Right ventricle myocardium superior (tissue), 1 donor: ENCODE results near the gene LEAP2. TPM values are rescaled to one million over a fixed set of nuclear protein-coding genes. Genes with fewer than 3 reads are reported as not detected.
A peak's percentile ranks its signal among the peaks of the same experiment; 100 is the strongest.

Experiments
- ATAC-seq: fragments of 200-7000 bp; cut with Tn5 transposase; one replicate; pipeline ENCODE4 v1.9.1; 2020; ENCODE audit warnings: mild to moderate bottlenecking; ENCODE audit not compliant: poor library complexity
- DNase-seq: peaks from one replicate; pipeline ENCODE4 v3.0.0-alpha.2; 2020
- intact Hi-C: fragments of 100-400 bp; cut with DNase I; formaldehyde crosslinking; loops from one replicate; pipeline ENCODE4 v1.11.2; 2022
- long read RNA-seq: library from polyadenylated mRNA; unstranded; transcript quantifications from one replicate; pipeline ENCODE4 v2.0.0, GENCODE V29; 2021
- total RNA-seq: library from RNA; stranded (reverse); fragmentation: NEBNext Ultra II Directional; extraction: Animal tissue kit (Norgen Biotek cat#: 25700); gene quantifications from one replicate; pipeline ENCODE4 v1.2.1, GENCODE V29; 2021
- donor health status: DM: no; HTN: yes; CAD: no; lungs with severe emphysema.

Gene LEAP2
- total RNA-seq = 1.0 TPM
- long read RNA-seq = 0 reads

- ATAC-seq (peak; percentile 42), DNase-seq (no peak)
- intact Hi-C loops = no loop called here
Observed at GRCh38 chr5:132873119-132873929, at the start of gene LEAP2. Gene LEAP2 (plus strand): TSS chr5:132873668. CDS start chr5:132873695, 27 bp downstream.

GRCh38 chr5:132824426-132824825 is 49.0 kb upstream of the LEAP2 start:
- ATAC-seq (no peak), DNase-seq (no peak)
- intact Hi-C loops = loop anchor here (10.0 kb wide), 1 partner anchor 320 kb away; no protein-coding TSS in a partner anchor

GRCh38 chr5:132825033-132825833 is 48.2 kb upstream of the LEAP2 start:
- intact Hi-C loops = loop anchor here (10.0 kb wide), 1 partner anchor 320 kb away; no protein-coding TSS in a partner anchor
- DNase-seq = no peak
- no peak for ATAC-seq

GRCh38 chr5:132825834-132826391 is 47.6 kb upstream of the LEAP2 start:
- intact Hi-C loops = loop anchor here (10.0 kb wide), 1 partner anchor 321 kb away; no protein-coding TSS in a partner anchor
- no peak for DNase-seq

GRCh38 chr5:132826424-132827082 is 46.9 kb upstream of the LEAP2 start:
- intact Hi-C loops = loop anchor here (10.0 kb wide), 1 partner anchor 322 kb away; no protein-coding TSS in a partner anchor
- DNase-seq (no peak), ATAC-seq (no peak)

More at GRCh38 chr5:132825834-132826391, 47.6 kb upstream of the LEAP2 start:
- ATAC-seq = no peak

- intact Hi-C loops = loop anchor here (10.0 kb wide), 1 partner anchor 323 kb away; no protein-coding TSS in a partner anchor
- DNase-seq (no peak), ATAC-seq (no peak)
Observed at GRCh38 chr5:132827943-132828673, 45.4 kb upstream of the LEAP2 start.

GRCh38 chr5:132828846-132829494 is 44.5 kb upstream of the LEAP2 start:
- ATAC-seq = no peak

GRCh38 chr5:132829742-132830435 is 43.6 kb upstream of the LEAP2 start:
- intact Hi-C loops = loop anchor here (5.0 to 10.0 kb wide), 2 partner anchors 52 to 325 kb away; no protein-coding TSS in a partner anchor
- DNase-seq (peak; percentile 88), ATAC-seq (peak; percentile 96)

More at GRCh38 chr5:132828846-132829494, 44.5 kb upstream of the LEAP2 start:
- no peak for DNase-seq
- intact Hi-C loops = loop anchor here (10.0 kb wide), 1 partner anchor 324 kb away; no protein-coding TSS in a partner anchor

GRCh38 chr5:132830436-132831094 is 42.9 kb upstream of the LEAP2 start, which contains the start of gene SHROOM1:
Gene SHROOM1 (minus strand): TSS chr5:132830647. CDS start chr5:132826140, 4,507 bp downstream.
- ATAC-seq (peak; percentile 78), DNase-seq (peak; percentile 81)
- intact Hi-C loops = loop anchor here (5.0 kb wide), 1 partner anchor 52 kb away; no protein-coding TSS in a partner anchor

- DNase-seq = no peak
- no peak for ATAC-seq
- intact Hi-C loops = loop anchor here (5.0 kb wide), 1 partner anchor 51 kb away; no protein-coding TSS in a partner anchor
Observed at GRCh38 chr5:132831095-132831860, 42.2 kb upstream of the LEAP2 start.

GRCh38 chr5:132832612-132833011 is 40.9 kb upstream of the LEAP2 start:
- ATAC-seq = no peak

GRCh38 chr5:132834057-132834456 is 39.4 kb upstream of the LEAP2 start:
- DNase-seq (no peak), ATAC-seq (no peak)
- intact Hi-C loops = loop anchor here (5.0 kb wide), 1 partner anchor 48 kb away; no protein-coding TSS in a partner anchor

More at GRCh38 chr5:132832612-132833011, 40.9 kb upstream of the LEAP2 start:
- no peak for DNase-seq
- intact Hi-C loops = loop anchor here (5.0 kb wide), 1 partner anchor 50 kb away; no protein-coding TSS in a partner anchor

- intact Hi-C loops = no loop called here
- ATAC-seq (no peak), DNase-seq (no peak)
Observed at GRCh38 chr5:132836852-132837251, 36.6 kb upstream of the LEAP2 start.

- no peak for ATAC-seq
- DNase-seq = no peak
- intact Hi-C loops = no loop called here
Observed at GRCh38 chr5:132837868-132838267, 35.6 kb upstream of the LEAP2 start.
